HUDEP-2 (cell line): ENCODE data around the gene TMCC2.
"Not testable (repeated sequence)": the region's sequence is repeated elsewhere in the genome, so short reads cannot be mapped to it uniquely, and the experiment has no call there.

Experiments used
- DNase-seq, 76 experiments: peaks; one replicate each; lab custom pipeline; 2025; ENCODE audit not compliant: unreplicated experiment in 76 of 76; lab: John Stamatoyannopoulos, UW

The TMCC2 gene

GRCh38 chr1:205275133-205275532 lies 47.4 kb downstream of the TMCC2 start:
- no peak for DNase-seq

- DNase-seq = no peak
These were observed 48.4 kb downstream of the TMCC2 start for GRCh38 chr1:205275916-205276688.

GRCh38 chr1:205276689-205277065 lies 48.9 kb downstream of the TMCC2 start:
- no peak for DNase-seq

- peak in 14 of 76 experiments; percentile 6 to 33 (median 16) for DNase-seq
These were observed 52.2 kb downstream of the TMCC2 start for GRCh38 chr1:205279986-205280385.

GRCh38 chr1:205280666-205281395 lies 53.1 kb downstream of the TMCC2 start:
- DNase-seq = not testable (repeated sequence)

GRCh38 chr1:205283270-205284147 lies 55.8 kb downstream of the TMCC2 start:
- DNase-seq = no peak

GRCh38 chr1:205284420-205285144 lies 56.8 kb downstream of the TMCC2 start:
- DNase-seq = peak in 67 of 76 experiments; percentile 18 to 85 (median 68)

- DNase-seq = no peak
These were observed 57.8 kb downstream of the TMCC2 start for GRCh38 chr1:205285381-205286101.

GRCh38 chr1:205286335-205286950 lies 58.7 kb downstream of the TMCC2 start:
- peak in 14 of 76 experiments; percentile 8 to 39 (median 17) for DNase-seq

GRCh38 chr1:205287076-205287475 lies 59.3 kb downstream of the TMCC2 start:
- DNase-seq = no peak

- peak in 3 of 76 experiments; percentile 7 to 30 (median 23) for DNase-seq
These were observed 60.2 kb downstream of the TMCC2 start for GRCh38 chr1:205287767-205288559.

- DNase-seq = no peak
These were observed 63.9 kb downstream of the TMCC2 start for GRCh38 chr1:205291596-205291995.

- no peak for DNase-seq
These were observed 65.8 kb downstream of the TMCC2 start for GRCh38 chr1:205293350-205294074.

- no peak for DNase-seq
These were observed 66.6 kb downstream of the TMCC2 start for GRCh38 chr1:205294175-205294917.

- DNase-seq = no peak
These were observed 67.2 kb downstream of the TMCC2 start for GRCh38 chr1:205294934-205295333.

- DNase-seq = no peak
These were observed 68.4 kb downstream of the TMCC2 start for GRCh38 chr1:205296154-205296553.

- not testable (repeated sequence) for DNase-seq
These were observed 69.9 kb downstream of the TMCC2 start for GRCh38 chr1:205297546-205298177.
